Liver (tissue), 9 donors: ENCODE data around the gene GDPD2. TPM values are rescaled to one million over a fixed set of nuclear protein-coding genes. Genes with fewer than 3 reads are reported as not detected.

Experiments used
- DNase-seq: peaks from one replicate; pipeline ENCODE4 v3.0.0-alpha.2; 2017; ENCODE audit warnings: low spot score
- H3K27ac ChIP-seq, 2 donors: one replicate each; pipeline ENCODE4 v1.7.0; 2013; ENCODE audit warnings: inconsistent platforms in 2 of 2, low read length in 2 of 2, control low read depth in 1 of 2, low read depth in 1 of 2, mild to moderate bottlenecking in 1 of 2
- H3K27me3 ChIP-seq, 4 donors: one replicate each; pipeline versions ENCODE4 v1.6.1 to v1.7.0; 2013; ENCODE audit warnings: low read length in 3 of 4, inconsistent platforms in 1 of 4, mild to moderate bottlenecking in 1 of 4, moderate library complexity in 1 of 4; ENCODE audit not compliant: control insufficient read depth in 4 of 4, insufficient read depth in 4 of 4
- H3K36me3 ChIP-seq, 4 donors: one replicate each; pipeline versions ENCODE4 v1.6.1 to v1.7.0; 2013; ENCODE audit warnings: low read length in 3 of 4, mild to moderate bottlenecking in 3 of 4, low read depth in 1 of 4, moderate library complexity in 1 of 4; ENCODE audit not compliant: control insufficient read depth in 4 of 4, insufficient read depth in 3 of 4
- H3K4me1 ChIP-seq, 4 donors: one replicate each; pipeline versions ENCODE4 v1.6.1 to v1.7.0; 2013; ENCODE audit warnings: low read length in 3 of 4, mild to moderate bottlenecking in 3 of 4, moderate library complexity in 1 of 4; ENCODE audit not compliant: control insufficient read depth in 4 of 4, insufficient read depth in 4 of 4
- H3K4me3 ChIP-seq, 3 donors: one replicate each; pipeline versions ENCODE4 v1.6.1 to v1.7.0; 2013; ENCODE audit warnings: low read length in 3 of 3, control low read depth in 1 of 3, low read depth in 1 of 3, mild to moderate bottlenecking in 1 of 3
- H3K9ac ChIP-seq, 2 donors: one replicate each; pipeline ENCODE4 v1.7.0; 2013; ENCODE audit warnings: low read length in 2 of 2, mild to moderate bottlenecking in 2 of 2, moderate library complexity in 2 of 2, control low read depth in 1 of 2, low read depth in 1 of 2
- H3K9me3 ChIP-seq, 4 donors: one replicate each; pipeline versions ENCODE4 v1.6.1 to v1.7.0; 2013; ENCODE audit warnings: low read length in 3 of 4; ENCODE audit not compliant: control insufficient read depth in 4 of 4
- ATF3 ChIP-seq: IDR thresholded peaks from 2 replicates; pipeline ENCODE4 v1.6.1; 2016; ENCODE audit warnings: antibody characterized with exemption
- CTCF ChIP-seq: fragments of 150-350 bp; IDR thresholded peaks from 2 replicates; pipeline ENCODE4 v1.5.1; 2017; ENCODE audit warnings: improper control_type of control experiment, low read depth, low read length; ENCODE audit not compliant: missing input control
- EGR1 ChIP-seq, 2 donors: IDR thresholded peaks; 2 replicates each; pipeline ENCODE4 v1.6.1; 2016 to 2018; ENCODE audit warnings: antibody characterized with exemption in 2 of 2, low read depth in 2 of 2
- FOXA1 ChIP-seq: IDR thresholded peaks from 2 replicates; pipeline ENCODE4 v1.6.1; 2016; ENCODE audit warnings: antibody characterized with exemption
- FOXA2 ChIP-seq: IDR thresholded peaks from 2 replicates; pipeline ENCODE4 v1.6.1; 2016; ENCODE audit warnings: antibody characterized with exemption
- GABPA ChIP-seq, 2 donors: IDR thresholded peaks in 1 of 2; conservative IDR thresholded peaks in 1 of 2; 2 replicates each; pipeline ENCODE4 v1.6.1; 2016; ENCODE audit warnings: antibody characterized with exemption in 2 of 2, mild to moderate bottlenecking in 1 of 2, moderate library complexity in 1 of 2
- HNF4A ChIP-seq, 2 donors: conservative IDR thresholded peaks; 2 replicates each; pipeline ENCODE4 v1.6.1; 2016; ENCODE audit warnings: antibody characterized with exemption in 2 of 2, mild to moderate bottlenecking in 2 of 2
- HNF4G ChIP-seq: IDR thresholded peaks from 2 replicates; pipeline ENCODE4 v1.6.1; 2016; ENCODE audit warnings: antibody characterized with exemption
- MAX ChIP-seq: IDR thresholded peaks from 2 replicates; pipeline ENCODE4 v1.6.1; 2016; ENCODE audit warnings: antibody characterized with exemption
- NR2F2 ChIP-seq: IDR thresholded peaks from 2 replicates; pipeline ENCODE4 v1.6.1; 2016; ENCODE audit warnings: antibody characterized with exemption
- RAD21 ChIP-seq, 2 donors: IDR thresholded peaks; 2 replicates each; pipeline ENCODE4 v1.6.1; 2016; ENCODE audit warnings: antibody characterized with exemption in 2 of 2, mild to moderate bottlenecking in 2 of 2
- REST ChIP-seq: IDR thresholded peaks from 2 replicates; pipeline ENCODE4 v1.6.1; 2016; ENCODE audit warnings: antibody characterized with exemption, mild to moderate bottlenecking
- RXRA ChIP-seq, 2 donors: IDR thresholded peaks; 2 replicates each; pipeline ENCODE4 v1.6.1; 2017 to 2018; ENCODE audit warnings: antibody characterized with exemption in 2 of 2, mild to moderate bottlenecking in 1 of 2
- SP1 ChIP-seq: IDR thresholded peaks from 2 replicates; pipeline ENCODE4 v1.6.1; 2018; ENCODE audit warnings: antibody characterized with exemption, mild to moderate bottlenecking
- WGBS: extraction: QIAGEN DNeasy Blood & Tissue Kit; methylation state at CpG from one replicate; pipeline ENCODE4 v1.1.7; 2013; 5-methylcytosine and 5-hydroxymethylcytosine counted together
- polyA plus RNA-seq, 2 donors: library from polyadenylated mRNA; stranded (reverse) in 1 of 2; unstranded in 1 of 2; fragments of 200-250 nt in 1 of 2; fragments of >200 nt in 1 of 2; fragmentation: Nextera tagmentation in 1 of 2; extraction: Ambion mirVana in 1 of 2; gene quantifications; one replicate each; pipeline versions ENCODE4 v1.2.1 to v1.2.3, GENCODE V29; 2013 to 2015
- total RNA-seq, 2 donors: library from RNA; depleted of rRNA; stranded (reverse); fragments of >200 nt; gene quantifications; one replicate each; pipeline ENCODE4 v1.2.3, GENCODE V29; 2014
- donor health status: healthy.
- donor health status: healthy.
- donor health status: healthy.
- donor health status: healthy.
- donor health status: healthy.

GDPD2 gene
- total and polyA plus RNA-seq, 4 donors, result not detected

- under 1% methylated on average over 39 of the region's 39 CpGs for WGBS
- peak overlapping the region in 2 of 3 donors; percentile 57 to 60 for H3K4me3 ChIP-seq
- no peak overlapping the region for H3K27ac ChIP-seq
- H3K36me3 ChIP-seq, result no peaks in the 10 kb centered on the region
- peaks cover 0 to 4% (median 0%) of the 10 kb centered on the region in 4 donors for H3K27me3 ChIP-seq
- no peaks in the 10 kb centered on the region for H3K9me3 ChIP-seq
- peaks cover 2 to 10% (median 3%) of the 10 kb centered on the region in 4 donors for H3K4me1 ChIP-seq
- peak; percentile 60 for DNase-seq
- TF ChIP-seq CTCF (peak; percentile 55), RAD21 (IDR thresholded peaks at IDR 0.05) (peak; percentile 32 to 58), HNF4A (conservative IDR thresholded peaks at IDR 0.05) (no peak)
- no peak overlapping the region for H3K9ac ChIP-seq
Measured at GRCh38 chrX:70452143-70452733, 29.1 kb downstream of the GDPD2 start.

- H3K9ac ChIP-seq, result no peak overlapping the region
- 62% methylated on average over 5 of the region's 5 CpGs for WGBS
- H3K4me3 ChIP-seq, result no peak overlapping the region
Measured at GRCh38 chrX:70453024-70453618, 30.0 kb downstream of the GDPD2 start.

More at GRCh38 chrX:70453024-70453618, 30.0 kb downstream of the GDPD2 start:
- H3K27ac ChIP-seq, result no peak overlapping the region
- peaks cover 0 to 4% (median 0%) of the 10 kb centered on the region in 4 donors for H3K27me3 ChIP-seq
- DNase-seq, result no peak
- H3K36me3 ChIP-seq, result no peaks in the 10 kb centered on the region
- peaks cover 2 to 10% (median 3%) of the 10 kb centered on the region in 4 donors for H3K4me1 ChIP-seq
- H3K9me3 ChIP-seq, result no peaks in the 10 kb centered on the region
- TF ChIP-seq CTCF (no peak), GABPA (IDR thresholded peaks at IDR 0.05 in 1 of 2, conservative IDR thresholded peaks at IDR 0.05 in 1 of 2) (no peak), EGR1 (IDR thresholded peaks at IDR 0.05; ENCODE audit: low read depth in 2 of 2) (no peak), MAX (no peak), RXRA (IDR thresholded peaks at IDR 0.05) (no peak), FOXA1 (no peak), HNF4G (no peak), HNF4A (conservative IDR thresholded peaks at IDR 0.05) (no peak), SP1 (no peak), RAD21 (IDR thresholded peaks at IDR 0.05) (no peak), ATF3 (no peak), REST (no peak), NR2F2 (no peak), FOXA2 (no peak)
